SK-N-SH (cell line): ENCODE data around the gene PPARGC1A.

ENCODE experiments used
- FOSL2 ChIP-seq: IDR thresholded peaks from 2 replicates; pipeline ENCODE4 v1.4.0; 2012; ENCODE audit warnings: low read depth, mild to moderate bottlenecking, moderate library complexity, borderline replicate concordance
- RAD21 ChIP-seq: IDR thresholded peaks from 2 replicates; pipeline ENCODE4 v1.6.1; 2012; ENCODE audit warnings: mild to moderate bottlenecking, low read length
- TF ChIP-seq, protein P1 (sequence below): fragments of 200-600 bp; sonication (generic); IDR thresholded peaks from 2 replicates; pipeline ENCODE4 v1.6.1; 2017; ENCODE audit warnings: antibody characterized with exemption, mild to moderate bottlenecking, moderate library complexity

DNA sequence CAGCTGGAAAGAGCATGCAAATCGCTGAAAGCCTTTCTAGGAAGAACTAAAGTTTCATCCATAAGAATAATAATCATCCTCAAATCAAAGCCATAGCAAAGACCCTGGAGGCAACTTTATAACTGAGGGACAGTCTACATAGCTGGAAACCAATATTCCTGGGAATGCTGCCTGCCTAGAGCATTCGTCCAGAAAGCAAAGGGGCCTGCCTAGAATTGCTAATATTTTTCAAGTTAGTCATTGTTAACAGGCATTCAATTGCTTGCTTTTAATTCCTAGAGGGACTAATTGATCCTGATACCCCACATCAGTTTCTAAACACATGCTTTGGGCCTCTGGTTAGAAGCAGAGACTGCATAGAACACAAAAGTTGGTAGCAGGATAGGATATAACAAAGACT is 4.2 kb upstream of the PPARGC1A start:
- TF ChIP-seq, protein P1, sequence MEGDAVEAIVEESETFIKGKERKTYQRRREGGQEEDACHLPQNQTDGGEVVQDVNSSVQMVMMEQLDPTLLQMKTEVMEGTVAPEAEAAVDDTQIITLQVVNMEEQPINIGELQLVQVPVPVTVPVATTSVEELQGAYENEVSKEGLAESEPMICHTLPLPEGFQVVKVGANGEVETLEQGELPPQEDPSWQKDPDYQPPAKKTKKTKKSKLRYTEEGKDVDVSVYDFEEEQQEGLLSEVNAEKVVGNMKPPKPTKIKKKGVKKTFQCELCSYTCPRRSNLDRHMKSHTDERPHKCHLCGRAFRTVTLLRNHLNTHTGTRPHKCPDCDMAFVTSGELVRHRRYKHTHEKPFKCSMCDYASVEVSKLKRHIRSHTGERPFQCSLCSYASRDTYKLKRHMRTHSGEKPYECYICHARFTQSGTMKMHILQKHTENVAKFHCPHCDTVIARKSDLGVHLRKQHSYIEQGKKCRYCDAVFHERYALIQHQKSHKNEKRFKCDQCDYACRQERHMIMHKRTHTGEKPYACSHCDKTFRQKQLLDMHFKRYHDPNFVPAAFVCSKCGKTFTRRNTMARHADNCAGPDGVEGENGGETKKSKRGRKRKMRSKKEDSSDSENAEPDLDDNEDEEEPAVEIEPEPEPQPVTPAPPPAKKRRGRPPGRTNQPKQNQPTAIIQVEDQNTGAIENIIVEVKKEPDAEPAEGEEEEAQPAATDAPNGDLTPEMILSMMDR: no peak
- no peak for TF ChIP-seq FOSL2
- no peak for TF ChIP-seq RAD21
